Measurements from ENCODE around the gene ZNF430.

The ZNF430 gene

GRCh38 chr19:21046489-21046888 is 26.0 kb downstream of the ZNF430 start:
- TF ChIP-seq CTCF (IDR thresholded peaks at IDR 0.05; ENCODE audit: extremely low read depth, missing control alignments), result no peak
- no peak for DNase-seq (ENCODE audit: low spot score)

- DNase-seq (ENCODE audit: low spot score), result no peak
- no peak for TF ChIP-seq CTCF (IDR thresholded peaks at IDR 0.05; ENCODE audit: extremely low read depth, missing control alignments)
These were observed 27.3 kb downstream of the ZNF430 start for GRCh38 chr19:21047716-21048115.

- DNase-seq (ENCODE audit: low spot score), result no peak
- TF ChIP-seq CTCF (IDR thresholded peaks at IDR 0.05; ENCODE audit: extremely low read depth, missing control alignments), result no peak
These were observed 32.4 kb downstream of the ZNF430 start for GRCh38 chr19:21052902-21053301.

- DNase-seq (ENCODE audit: low spot score), result no peak
- no peak for TF ChIP-seq CTCF (IDR thresholded peaks at IDR 0.05; ENCODE audit: extremely low read depth, missing control alignments)
These were observed 44.9 kb downstream of the ZNF430 start for GRCh38 chr19:21065336-21065735.

GRCh38 chr19:21082011-21082975 is 61.8 kb downstream of the ZNF430 start, which contains the start of gene ZNF714:
ZNF714 (plus strand) TSS chr19:21082203; CDS start chr19:21098269, 16,066 bp downstream.
- peak; percentile 78 for DNase-seq (ENCODE audit: low spot score)
- no peak for TF ChIP-seq CTCF (IDR thresholded peaks at IDR 0.05; ENCODE audit: extremely low read depth, missing control alignments)

- no peak for DNase-seq (ENCODE audit: low spot score)
- TF ChIP-seq CTCF (IDR thresholded peaks at IDR 0.05; ENCODE audit: extremely low read depth, missing control alignments), result no peak
These were observed 63.9 kb downstream of the ZNF430 start for GRCh38 chr19:21084343-21084742.

- no peak for TF ChIP-seq CTCF (IDR thresholded peaks at IDR 0.05; ENCODE audit: extremely low read depth, missing control alignments)
- no peak for DNase-seq (ENCODE audit: low spot score)
These were observed 67.4 kb downstream of the ZNF430 start for GRCh38 chr19:21087871-21088270.

Data from GM20000 (cell line).